Keratinocyte (primary cell): Measurements from ENCODE around the gene CHRNA10.

Source experiments
- EZH2 ChIP-seq: IDR thresholded peaks from one replicate; pipeline ENCODE4 v1.6.1; 2012; ENCODE audit warnings: inconsistent platforms, mild to moderate bottlenecking, low read length, moderate library complexity
- TF ChIP-seq, protein P1 (sequence below), 3 experiments: IDR thresholded peaks in 1 of 3; conservative IDR thresholded peaks in 1 of 3; optimal IDR thresholded peaks in 1 of 3; 2 replicates in 2 of 3; 3 replicates in 1 of 3; pipeline versions ENCODE3 to v1.5.1; 2011; ENCODE audit warnings: low read length in 3 of 3, mild to moderate bottlenecking in 3 of 3, moderate library complexity in 2 of 3, control low read depth in 1 of 3, inconsistent platforms in 1 of 3; ENCODE audit not compliant: insufficient read depth in 2 of 3; ENCODE audit errors: extremely low read depth in 1 of 3

DNA sequence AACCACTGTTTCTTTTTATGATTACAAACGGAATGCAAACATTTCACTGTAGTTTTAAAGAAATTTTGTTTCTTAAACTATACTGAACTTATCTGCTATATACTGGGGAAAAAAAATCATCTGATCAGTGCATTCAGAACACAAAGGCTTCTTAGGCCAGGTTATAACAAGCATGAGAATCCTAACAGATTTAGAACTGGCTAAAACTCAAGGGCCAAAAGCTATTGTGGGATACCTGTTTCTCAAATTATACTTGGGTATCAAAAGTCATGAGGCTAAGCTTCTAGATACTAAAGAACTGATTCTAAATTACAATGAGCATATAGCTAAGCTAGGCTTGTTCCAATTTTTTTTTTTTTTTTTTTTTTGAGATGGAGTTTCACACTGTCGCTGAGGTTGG, 29.7 kb upstream of the CHRNA10 start:
- TF ChIP-seq, protein P1, sequence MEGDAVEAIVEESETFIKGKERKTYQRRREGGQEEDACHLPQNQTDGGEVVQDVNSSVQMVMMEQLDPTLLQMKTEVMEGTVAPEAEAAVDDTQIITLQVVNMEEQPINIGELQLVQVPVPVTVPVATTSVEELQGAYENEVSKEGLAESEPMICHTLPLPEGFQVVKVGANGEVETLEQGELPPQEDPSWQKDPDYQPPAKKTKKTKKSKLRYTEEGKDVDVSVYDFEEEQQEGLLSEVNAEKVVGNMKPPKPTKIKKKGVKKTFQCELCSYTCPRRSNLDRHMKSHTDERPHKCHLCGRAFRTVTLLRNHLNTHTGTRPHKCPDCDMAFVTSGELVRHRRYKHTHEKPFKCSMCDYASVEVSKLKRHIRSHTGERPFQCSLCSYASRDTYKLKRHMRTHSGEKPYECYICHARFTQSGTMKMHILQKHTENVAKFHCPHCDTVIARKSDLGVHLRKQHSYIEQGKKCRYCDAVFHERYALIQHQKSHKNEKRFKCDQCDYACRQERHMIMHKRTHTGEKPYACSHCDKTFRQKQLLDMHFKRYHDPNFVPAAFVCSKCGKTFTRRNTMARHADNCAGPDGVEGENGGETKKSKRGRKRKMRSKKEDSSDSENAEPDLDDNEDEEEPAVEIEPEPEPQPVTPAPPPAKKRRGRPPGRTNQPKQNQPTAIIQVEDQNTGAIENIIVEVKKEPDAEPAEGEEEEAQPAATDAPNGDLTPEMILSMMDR (optimal IDR thresholded peaks at IDR 0.05 in 1 of 3, IDR thresholded peaks at IDR 0.05 in 1 of 3, conservative IDR thresholded peaks at IDR 0.05 in 1 of 3; ENCODE audit: extremely low read depth in 1 of 3, insufficient read depth in 2 of 3, low read length in 3 of 3), result no peak
- TF ChIP-seq EZH2, result no peak
